ENCODE data around the gene COL16A1.
"Not testable (repeated sequence)": the region's sequence is repeated elsewhere in the genome, so short reads cannot be mapped to it uniquely, and the experiment has no call there.

The COL16A1 gene

DNA sequence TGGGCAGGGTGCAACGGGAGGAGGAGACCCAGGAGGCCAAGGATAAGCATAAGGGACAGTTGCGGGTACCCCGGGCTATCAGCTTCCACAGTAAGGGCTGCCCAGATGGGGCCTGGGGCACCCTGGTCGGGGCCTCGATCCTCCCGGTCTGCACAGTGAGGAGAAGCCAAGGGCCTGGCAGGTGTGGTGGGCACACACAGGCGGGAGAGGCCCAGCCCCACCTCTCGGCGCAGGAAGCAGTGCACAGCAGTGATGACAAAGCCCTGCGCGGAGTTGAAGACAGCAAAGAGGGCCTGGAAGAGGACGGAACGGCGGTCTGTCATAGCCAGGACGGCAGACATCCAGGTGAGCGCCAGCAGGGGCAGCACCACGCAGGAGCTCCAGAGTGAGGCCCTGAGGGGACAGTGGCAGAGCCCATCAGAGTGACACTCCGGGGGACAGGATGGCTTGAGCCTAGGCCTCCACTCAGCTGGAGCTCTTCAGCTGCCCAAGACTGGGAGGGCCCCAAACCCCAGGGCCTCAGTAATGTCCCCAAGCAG lies 29.0 kb upstream of the COL16A1 start:
- DNase-seq, result no peak

- DNase-seq, result no peak
Measured at GRCh38 chr1:31732343-31732742, 28.5 kb upstream of the COL16A1 start.

GRCh38 chr1:31731049-31731565 lies 27.3 kb upstream of the COL16A1 start:
- no peak for DNase-seq

- DNase-seq, result no peak
Measured at GRCh38 chr1:31730336-31731048, 26.7 kb upstream of the COL16A1 start.

GRCh38 chr1:31727849-31728248 lies 24.0 kb upstream of the COL16A1 start:
- no peak for DNase-seq

DNA sequence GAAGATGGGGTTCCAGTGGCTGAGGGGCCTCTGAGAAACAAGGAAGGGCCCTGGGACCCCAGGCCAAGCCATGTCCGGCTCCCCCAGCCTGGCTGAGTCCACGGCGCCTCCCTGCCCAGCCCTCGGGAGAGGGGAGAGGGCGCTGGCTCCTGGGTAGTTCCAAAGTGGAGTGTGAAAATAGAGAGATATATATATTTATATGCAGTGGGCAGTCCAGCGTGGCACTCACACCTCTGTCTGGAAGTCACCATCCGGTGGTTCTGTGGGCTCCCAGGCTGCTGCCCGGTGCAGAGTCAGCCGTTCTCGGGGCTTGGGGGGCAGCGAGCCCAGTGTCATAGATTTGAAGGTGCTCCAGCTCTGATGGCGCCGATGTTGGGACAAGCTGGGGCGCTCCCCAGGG lies 23.4 kb upstream of the COL16A1 start:
- DNase-seq, result no peak

DNA sequence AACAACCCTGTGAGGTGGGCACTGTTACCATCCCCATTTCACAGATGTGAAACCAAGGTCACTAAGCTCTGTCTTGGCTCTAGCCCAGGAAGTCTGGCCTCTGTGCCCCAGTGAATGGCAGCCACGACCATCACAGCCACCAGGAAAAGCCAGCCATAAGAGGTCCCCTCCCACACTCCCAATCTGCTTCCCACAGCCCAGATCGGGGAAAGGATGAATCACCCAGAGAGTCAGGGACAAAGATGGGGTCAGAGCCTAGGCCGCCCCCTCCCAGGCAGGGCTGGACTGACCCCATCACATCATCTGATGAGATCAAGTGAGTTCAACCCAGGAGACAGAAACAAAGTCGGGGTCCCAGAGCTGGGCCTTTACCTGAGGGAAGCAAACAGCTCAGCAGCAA lies 22.9 kb upstream of the COL16A1 start:
- DNase-seq, result no peak

- DNase-seq, result peak; percentile 64
Measured at GRCh38 chr1:31725777-31726535, 22.1 kb upstream of the COL16A1 start.

- DNase-seq, result no peak
Measured at GRCh38 chr1:31725134-31725533, 21.3 kb upstream of the COL16A1 start.

GRCh38 chr1:31723828-31724359 lies 20.1 kb upstream of the COL16A1 start:
- DNase-seq, result no peak

DNA sequence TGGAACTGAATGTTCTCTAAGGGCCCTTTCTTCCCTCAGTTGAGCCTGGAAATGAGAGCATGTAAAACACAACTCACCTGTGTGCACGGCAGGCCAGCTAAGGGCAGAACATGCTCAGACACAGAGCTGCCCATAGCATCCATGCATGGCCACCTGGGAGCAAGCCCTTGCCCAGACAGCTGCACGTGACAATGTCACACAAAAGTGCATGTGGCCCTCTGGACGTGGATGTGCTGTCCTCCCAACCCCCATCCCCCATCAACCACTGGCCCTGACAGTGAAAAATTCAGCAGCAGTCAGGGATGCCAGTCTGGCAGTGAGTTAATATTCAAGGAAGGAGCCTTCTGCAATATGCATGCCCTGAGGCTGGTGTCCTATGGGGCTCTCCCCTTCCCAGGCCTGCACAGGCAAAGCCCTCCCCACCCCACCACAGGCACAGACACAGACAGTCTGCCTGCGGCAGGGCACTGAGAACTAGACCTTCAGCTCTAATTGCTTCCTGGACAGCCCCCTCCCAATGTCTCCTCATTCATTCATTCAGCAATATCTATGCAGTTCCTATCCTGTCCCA lies 14.6 kb upstream of the COL16A1 start:
- DNase-seq, result no peak

DNA sequence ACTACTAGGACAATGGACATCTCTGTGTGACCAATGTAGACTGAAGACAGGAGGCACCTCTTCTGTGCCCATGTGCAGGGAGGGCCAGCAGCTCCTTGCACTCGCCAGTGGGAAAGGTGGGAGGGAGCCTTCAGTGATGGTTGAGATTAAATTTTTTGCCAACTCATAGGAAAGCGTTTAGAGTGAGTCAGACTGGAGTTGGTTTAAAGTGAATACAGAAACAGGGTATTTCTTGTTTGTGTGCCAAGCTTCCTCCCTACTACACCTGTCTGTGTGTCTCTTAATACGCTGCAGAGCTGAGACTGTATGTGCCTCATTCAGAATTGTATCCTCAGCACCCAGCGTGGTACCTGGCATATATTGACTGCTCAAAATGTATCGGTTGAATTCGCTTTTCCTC lies 13.5 kb upstream of the COL16A1 start:
- DNase-seq, result peak; percentile 49

DNA sequence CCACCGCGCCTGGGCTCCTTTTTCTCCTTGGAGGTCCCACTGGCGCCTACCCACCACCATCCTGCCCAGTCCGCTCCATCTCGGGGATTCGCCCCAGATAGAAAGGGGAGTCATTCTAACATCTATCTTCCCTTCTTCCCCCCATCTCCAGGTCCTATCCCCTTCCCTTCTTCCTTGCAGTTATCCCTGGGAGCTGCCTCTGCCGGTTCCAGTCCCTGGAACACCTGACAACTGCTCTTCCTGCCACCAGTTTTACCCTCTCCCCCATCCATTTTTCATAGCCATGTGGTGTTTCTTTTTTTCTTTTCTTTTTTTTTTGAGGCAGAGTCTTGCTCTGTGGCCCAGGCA lies 12.0 kb upstream of the COL16A1 start:
- DNase-seq, result no peak

GRCh38 chr1:31715087-31715872 lies 11.5 kb upstream of the COL16A1 start:
- no peak for DNase-seq

- DNase-seq, result no peak
Measured at GRCh38 chr1:31714442-31715086, 10.7 kb upstream of the COL16A1 start.

- DNase-seq, result no peak
Measured at GRCh38 chr1:31712630-31713029, 8.8 kb upstream of the COL16A1 start.

DNA sequence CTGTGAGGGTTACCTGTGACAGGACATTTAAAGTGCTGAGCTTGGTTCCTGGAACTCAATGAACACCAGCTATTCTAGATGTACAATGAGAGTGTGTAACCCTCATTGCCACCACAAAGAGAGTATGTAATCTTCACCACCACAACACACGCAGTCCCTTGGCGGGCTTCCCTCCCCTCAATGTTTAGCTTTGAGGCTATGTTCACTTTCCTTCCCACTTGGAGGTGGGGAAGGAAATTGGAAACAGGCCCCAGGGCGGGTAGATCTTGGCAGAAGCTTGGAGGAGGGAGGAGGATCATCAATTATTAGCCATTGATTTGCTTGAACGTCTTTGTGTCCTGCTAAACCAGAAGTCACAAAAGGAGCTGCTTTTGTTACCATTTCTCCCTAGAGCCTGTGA lies 8.3 kb upstream of the COL16A1 start:
- no peak for DNase-seq

DNA sequence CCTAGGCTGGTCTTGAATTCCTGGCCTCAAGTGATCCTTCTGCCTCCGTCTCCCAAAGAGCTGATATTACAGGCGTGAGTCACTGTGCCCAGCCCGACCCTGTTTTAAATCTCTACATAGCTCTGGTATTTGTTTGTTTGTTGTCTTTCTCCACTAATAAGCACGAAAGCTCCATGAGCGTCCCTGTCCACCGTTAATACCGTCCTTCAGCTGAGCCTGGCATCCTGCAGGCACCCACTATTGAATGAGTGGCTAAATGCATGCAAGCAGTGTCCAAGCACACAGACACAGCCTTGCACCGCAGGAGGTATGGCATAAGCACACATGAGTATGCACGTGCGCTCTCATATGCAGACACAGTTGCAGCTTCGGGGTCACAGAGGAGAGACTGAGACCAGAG lies 4.5 kb upstream of the COL16A1 start:
- DNase-seq, result no peak

DNA sequence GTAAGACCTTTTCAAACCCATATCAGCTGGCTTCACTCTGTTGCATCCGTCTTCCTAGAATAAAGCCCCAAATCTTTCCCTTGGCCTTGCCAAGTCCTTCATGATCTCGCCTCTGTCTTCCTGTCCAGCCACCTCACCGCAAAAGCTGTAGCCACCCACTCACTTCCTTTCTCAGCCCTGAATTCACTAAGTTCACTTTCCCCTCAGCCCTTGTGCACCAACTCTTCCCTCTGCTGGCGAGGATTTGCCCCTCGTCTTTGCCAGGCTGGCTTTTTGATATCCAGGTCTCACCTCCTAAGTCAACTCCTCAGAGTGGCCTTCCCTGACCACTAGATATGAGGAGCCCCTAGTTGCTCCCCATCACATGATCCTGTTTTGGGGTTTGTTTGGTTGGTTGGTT lies 3.9 kb upstream of the COL16A1 start:
- no peak for DNase-seq

DNA sequence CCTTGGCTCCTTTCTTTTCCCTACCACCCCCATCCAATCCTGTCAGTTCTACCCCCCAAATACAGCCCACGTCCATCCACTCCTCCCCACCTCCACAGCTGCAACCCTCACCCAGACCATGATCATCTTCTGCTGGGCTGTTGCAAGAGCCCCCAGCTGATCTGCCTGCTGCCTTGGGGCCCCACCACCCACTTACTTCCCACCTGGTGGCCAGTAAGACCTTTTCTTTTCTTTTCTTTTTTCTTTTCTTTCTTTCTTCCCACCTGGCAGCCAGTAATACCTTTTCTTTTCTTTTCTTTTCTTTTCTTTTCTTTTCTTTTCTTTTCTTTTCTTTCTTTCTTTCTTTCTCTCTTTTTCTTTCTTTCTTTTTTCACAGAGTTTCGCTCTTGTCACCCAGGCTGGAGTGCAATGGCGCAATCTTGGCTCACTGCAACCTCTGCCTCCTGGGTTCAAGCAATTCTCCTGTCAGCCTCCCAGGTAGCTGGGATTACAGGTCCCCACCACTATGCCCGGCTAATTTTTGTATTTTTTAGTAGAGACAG lies 3.3 kb upstream of the COL16A1 start:
- not testable (repeated sequence) for DNase-seq

DNA sequence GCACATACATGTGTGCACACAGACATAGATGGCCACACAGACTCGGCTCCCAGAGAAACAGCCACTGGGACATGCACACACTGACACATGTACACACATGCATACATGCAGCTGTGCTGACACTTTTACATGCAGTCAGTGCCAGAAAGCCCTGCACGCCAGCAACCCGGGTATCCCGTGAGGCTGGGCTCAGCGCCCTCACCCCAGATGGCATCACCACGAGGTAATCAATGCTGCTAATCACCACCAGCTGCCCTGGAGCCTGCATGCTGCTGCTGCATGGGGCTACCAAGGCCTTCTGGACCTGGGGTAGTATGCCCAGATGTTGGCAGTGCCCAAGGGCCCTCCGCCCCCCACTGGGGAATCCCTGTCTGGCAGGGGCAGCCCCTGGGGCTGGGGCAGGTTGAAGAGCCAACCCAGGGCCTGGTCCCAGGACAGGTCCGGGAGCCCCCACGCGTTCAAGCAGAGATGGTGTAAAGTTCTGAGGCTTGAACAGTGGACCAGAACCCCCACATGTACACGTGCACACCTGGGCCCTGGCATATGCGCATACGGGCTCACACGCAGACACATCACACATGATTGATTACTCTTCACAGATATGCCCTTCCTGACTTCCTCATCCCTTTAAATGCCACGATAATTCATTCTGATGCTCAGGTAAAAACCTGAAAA lies 2.7 kb upstream of the COL16A1 start:
- no peak for DNase-seq
